Astrocyte of the spinal cord (primary cell): Measurements from ENCODE around the gene VAT1L.

Experiments
- DNase-seq: peaks from one replicate; pipeline ENCODE4 v3.0.0; 2011; ENCODE audit warnings: low read depth, low spot score
- H3K4me3 ChIP-seq: 2 replicates; pipeline ENCODE4 v1.5.1; 2011; ENCODE audit warnings: low read depth, mild to moderate bottlenecking, low read length, moderate library complexity
- in situ Hi-C: cut with HindIII; loops from 2 replicates; pipeline ENCODE4 v1.10.0; 2017; ENCODE audit warnings: low sequenced_read_pairs
- TF ChIP-seq, protein P1 (sequence below): IDR thresholded peaks from 2 replicates; pipeline ENCODE4 v1.5.1; 2012; ENCODE audit warnings: low read depth, mild to moderate bottlenecking, low read length, inconsistent platforms

The VAT1L gene

DNA sequence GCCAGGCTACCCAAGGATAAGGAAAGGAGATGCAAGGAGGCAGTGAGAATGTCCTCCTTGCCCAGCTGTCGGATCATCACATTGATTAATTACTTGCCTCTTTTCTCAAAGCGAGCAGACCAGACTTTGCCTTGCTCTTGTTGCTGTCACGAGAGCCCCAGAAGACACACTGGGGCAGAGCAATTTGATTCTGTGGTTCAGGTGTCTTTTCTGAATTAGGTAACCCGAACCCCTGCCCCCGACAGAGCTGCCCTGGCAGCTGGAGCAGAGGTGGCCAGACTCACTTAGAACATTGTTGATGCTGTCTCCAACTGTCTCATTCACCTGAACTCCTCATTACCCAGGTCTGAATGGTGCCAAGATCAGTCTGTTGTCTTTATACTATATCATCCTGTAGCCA lies 34.3 kb downstream of the VAT1L start:
- DNase-seq = no peak
- in situ Hi-C loops = no loop called here
- H3K4me3 ChIP-seq = no peak overlapping the region
- TF ChIP-seq, protein P1, sequence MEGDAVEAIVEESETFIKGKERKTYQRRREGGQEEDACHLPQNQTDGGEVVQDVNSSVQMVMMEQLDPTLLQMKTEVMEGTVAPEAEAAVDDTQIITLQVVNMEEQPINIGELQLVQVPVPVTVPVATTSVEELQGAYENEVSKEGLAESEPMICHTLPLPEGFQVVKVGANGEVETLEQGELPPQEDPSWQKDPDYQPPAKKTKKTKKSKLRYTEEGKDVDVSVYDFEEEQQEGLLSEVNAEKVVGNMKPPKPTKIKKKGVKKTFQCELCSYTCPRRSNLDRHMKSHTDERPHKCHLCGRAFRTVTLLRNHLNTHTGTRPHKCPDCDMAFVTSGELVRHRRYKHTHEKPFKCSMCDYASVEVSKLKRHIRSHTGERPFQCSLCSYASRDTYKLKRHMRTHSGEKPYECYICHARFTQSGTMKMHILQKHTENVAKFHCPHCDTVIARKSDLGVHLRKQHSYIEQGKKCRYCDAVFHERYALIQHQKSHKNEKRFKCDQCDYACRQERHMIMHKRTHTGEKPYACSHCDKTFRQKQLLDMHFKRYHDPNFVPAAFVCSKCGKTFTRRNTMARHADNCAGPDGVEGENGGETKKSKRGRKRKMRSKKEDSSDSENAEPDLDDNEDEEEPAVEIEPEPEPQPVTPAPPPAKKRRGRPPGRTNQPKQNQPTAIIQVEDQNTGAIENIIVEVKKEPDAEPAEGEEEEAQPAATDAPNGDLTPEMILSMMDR = no peak

DNA sequence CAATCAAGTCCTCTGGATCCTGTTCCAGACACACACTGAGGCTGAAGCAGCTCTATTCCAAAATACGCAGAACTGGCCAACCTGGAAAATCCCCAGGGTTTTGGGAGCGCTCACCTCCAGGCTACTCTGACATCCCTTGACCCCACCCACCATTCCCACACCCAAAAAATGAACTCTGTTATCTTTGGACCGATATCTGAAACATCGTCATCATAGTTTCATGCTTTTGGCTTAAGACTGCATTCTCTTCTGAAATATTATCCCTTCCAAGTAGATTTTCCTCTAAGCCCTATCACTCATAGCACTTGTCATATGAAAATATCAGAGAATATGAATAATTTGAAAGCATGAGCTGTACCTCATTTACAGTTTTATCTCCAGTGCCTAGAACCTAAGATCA lies 34.7 kb downstream of the VAT1L start:
- in situ Hi-C loops = no loop called here
- DNase-seq = no peak
- TF ChIP-seq, protein P1 = no peak
- no peak overlapping the region for H3K4me3 ChIP-seq

DNA sequence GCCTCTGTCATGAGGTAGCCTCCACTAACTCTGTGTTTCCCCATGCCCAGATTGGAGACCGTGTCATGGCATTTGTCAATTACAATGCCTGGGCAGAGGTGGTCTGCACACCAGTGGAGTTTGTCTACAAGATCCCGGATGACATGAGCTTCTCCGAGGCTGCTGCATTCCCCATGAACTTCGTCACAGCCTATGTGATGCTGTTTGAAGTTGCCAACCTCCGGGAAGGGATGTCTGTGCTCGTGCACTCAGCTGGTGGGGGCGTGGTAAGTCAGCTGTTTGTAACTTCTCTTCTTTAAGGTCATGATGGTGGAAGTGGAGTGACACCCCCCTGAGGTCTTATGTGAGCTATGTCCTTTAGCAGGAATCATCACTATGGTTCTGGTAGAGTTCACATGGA lies 36.8 kb downstream of the VAT1L start:
- TF ChIP-seq, protein P1 = no peak
- DNase-seq = no peak
- in situ Hi-C loops = no loop called here
- no peak overlapping the region for H3K4me3 ChIP-seq

DNA sequence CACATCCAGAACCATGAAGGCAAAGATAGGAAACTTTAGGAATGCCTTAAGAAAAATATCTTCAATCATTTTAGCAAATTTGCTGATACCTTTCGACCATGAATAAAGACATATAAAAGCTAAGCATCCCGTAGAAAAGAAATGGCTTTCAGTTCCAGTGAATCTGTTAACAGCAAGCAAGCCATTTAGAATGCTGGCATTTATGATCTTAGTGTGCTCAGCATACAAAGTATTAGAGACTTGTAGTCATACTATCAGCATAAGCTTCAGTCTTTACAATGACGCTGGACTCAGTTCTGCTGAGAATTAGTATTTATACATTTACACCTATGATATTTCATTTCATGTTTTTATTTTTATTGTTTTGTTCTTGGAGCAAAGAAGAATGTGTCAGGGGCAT lies 38.7 kb downstream of the VAT1L start:
- no peak overlapping the region for H3K4me3 ChIP-seq
- in situ Hi-C loops = no loop called here

DNA sequence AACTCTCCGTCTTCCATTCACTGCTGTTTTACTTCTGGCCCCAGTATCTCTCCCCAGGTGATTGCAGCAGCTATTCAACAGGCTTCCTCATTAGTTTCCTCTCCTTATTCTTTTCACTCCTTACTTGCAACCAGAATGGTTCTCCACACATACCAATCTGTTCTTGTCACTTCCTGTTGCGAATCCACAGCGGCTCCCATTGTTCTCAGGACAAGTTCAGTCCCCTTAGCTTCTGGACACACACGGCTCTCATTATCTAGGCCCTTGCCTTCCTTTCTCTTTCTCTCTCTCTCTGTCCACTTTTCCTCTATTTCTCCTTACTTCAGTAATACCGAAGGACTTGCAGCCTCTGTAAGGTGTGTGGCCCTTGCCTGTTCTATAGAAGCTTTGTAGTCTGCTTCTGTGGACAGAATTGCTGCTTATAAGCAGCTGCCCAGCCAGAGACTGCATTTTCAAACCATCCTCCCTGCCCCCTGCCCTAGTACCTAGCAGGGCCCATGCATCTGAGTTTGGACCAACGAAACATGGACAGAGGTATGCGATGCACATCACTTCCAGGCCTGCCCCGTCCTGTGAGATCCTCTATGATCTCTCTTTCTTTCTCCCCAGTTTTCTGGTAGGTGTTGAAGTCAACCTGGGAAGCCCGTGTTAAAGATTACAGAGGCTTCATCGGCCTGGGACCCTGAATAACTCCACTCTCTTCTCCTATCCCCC lies 45.7 kb downstream of the VAT1L start:
- TF ChIP-seq, protein P1 = no peak
- no peak overlapping the region for H3K4me3 ChIP-seq
- in situ Hi-C loops = no loop called here
- DNase-seq = peak; percentile 83

More for the DNA sequence above, 38.7 kb downstream of the VAT1L start:
- DNase-seq = no peak
- TF ChIP-seq, protein P1 = no peak

DNA sequence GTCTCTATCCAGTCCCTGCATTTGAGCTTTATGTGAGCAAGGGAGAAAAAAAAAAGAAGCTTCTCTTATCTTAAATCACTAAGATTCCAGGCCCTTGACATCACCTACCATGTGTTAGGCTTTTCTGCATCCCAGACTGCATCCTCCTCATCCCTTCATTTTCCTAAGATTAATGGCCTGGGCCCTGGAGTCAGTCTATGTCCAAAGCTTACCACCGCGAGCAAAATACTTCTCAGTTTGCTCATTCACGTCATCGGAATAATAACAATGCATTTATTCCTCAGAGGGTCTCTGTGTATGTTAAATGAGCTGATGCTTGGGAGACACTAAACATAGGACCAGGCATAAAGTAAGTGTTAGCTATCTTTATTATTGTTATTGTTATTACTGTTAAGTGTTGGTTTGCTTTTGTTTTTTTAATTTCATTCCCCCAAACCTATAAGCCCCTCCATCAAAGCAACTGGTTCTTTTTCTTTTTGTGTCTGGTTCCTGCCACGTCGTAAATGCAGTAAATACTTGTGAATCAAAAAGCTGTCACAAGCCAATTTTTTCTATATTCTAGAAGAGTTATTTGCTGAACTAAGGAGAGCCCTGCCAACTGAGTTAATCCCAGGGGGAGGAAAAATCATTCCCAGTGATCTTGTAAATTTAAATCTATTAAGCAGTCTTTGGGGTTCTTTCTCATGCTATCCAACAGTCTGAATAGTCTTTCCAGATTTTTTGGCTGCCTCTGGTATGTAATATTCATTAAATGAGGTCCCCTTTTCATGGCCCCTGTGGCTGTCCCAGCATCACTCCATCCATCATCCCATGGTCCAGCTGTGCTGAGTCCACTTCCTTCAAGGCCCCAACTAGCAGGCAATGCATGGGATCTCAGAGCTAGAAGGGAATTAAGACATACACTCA lies 46.5 kb downstream of the VAT1L start:
- DNase-seq = peak; percentile 69
- no peak overlapping the region for H3K4me3 ChIP-seq
- in situ Hi-C loops = no loop called here
- TF ChIP-seq, protein P1 = no peak
